HEK293T (cell line): ENCODE results near the gene FOXA3.
"Not testable (repeated sequence)": the region's sequence is repeated elsewhere in the genome, so short reads cannot be mapped to it uniquely, and the experiment has no call there.

ENCODE experiments used
- CTCF ChIA-PET: fragments of 350-600 bp; formaldehyde crosslinking; extraction: SDS; loops from one replicate; lab custom pipeline; 2021; ENCODE audit warnings: antibody characterized with exemption, inconsistent platforms; lab: Yijun Ruan, JAX
- POLR2A ChIA-PET: fragments of 350-600 bp; formaldehyde crosslinking; extraction: SDS; loops from one replicate; lab custom pipeline; 2020; ENCODE audit warnings: antibody characterized with exemption, inconsistent platforms; lab: Yijun Ruan, JAX
- DNase-seq: peaks from one replicate; pipeline ENCODE4 v3.0.0; 2012; ENCODE audit warnings: mixed read lengths; ENCODE audit errors: extremely low spot score
- ARNT ChIP-seq: fragments of 450-650 bp; IDR thresholded peaks from 2 replicates; pipeline ENCODE4 v1.6.1; 2017; ENCODE audit warnings: mild to moderate bottlenecking
- BHLHE40 ChIP-seq: fragments of 450-650 bp; IDR thresholded peaks from 2 replicates; pipeline ENCODE4 v1.6.1; 2016; ENCODE audit warnings: mild to moderate bottlenecking, moderate library complexity, borderline replicate concordance
- CTBP1 ChIP-seq: fragments of 450-650 bp; IDR thresholded peaks from 2 replicates; pipeline ENCODE4 v1.6.1; 2016; ENCODE audit warnings: borderline replicate concordance
- ELF4 ChIP-seq: fragments of 450-650 bp; IDR thresholded peaks from 2 replicates; pipeline ENCODE4 v1.6.1; 2017; ENCODE audit warnings: antibody characterized with exemption
- FOXA1 ChIP-seq: fragments of 450-650 bp; IDR thresholded peaks from 2 replicates; pipeline ENCODE4 v1.6.1; 2016; ENCODE audit warnings: mild to moderate bottlenecking
- FOXK2 ChIP-seq: fragments of 450-650 bp; IDR thresholded peaks from 2 replicates; pipeline ENCODE4 v1.6.1; 2016; ENCODE audit warnings: mild to moderate bottlenecking
- FOXM1 ChIP-seq: fragments of 450-650 bp; IDR thresholded peaks from 2 replicates; pipeline ENCODE4 v1.6.1; 2017; ENCODE audit warnings: mild to moderate bottlenecking, borderline replicate concordance
- HDGF ChIP-seq: fragments of 450-650 bp; IDR thresholded peaks from 2 replicates; pipeline ENCODE4 v1.6.1; 2017; ENCODE audit warnings: antibody characterized with exemption, borderline replicate concordance
- L3MBTL2 ChIP-seq: fragments of 450-650 bp; conservative IDR thresholded peaks from 2 replicates; pipeline ENCODE4 v1.6.1; 2016; ENCODE audit warnings: mild to moderate bottlenecking
- LEF1 ChIP-seq: fragments of 450-650 bp; IDR thresholded peaks from 2 replicates; pipeline ENCODE4 v1.6.1; 2017; ENCODE audit warnings: mild to moderate bottlenecking, borderline replicate concordance
- NFRKB ChIP-seq: fragments of 450-650 bp; IDR thresholded peaks from 2 replicates; pipeline ENCODE4 v1.6.1; 2016; ENCODE audit warnings: mild to moderate bottlenecking, moderate library complexity
- PKNOX1 ChIP-seq: fragments of 450-650 bp; IDR thresholded peaks from 2 replicates; pipeline ENCODE4 v1.6.1; 2016
- SP1 ChIP-seq: fragments of 450-650 bp; IDR thresholded peaks from 2 replicates; pipeline ENCODE4 v1.6.1; 2017
- SUZ12 ChIP-seq: fragments of 450-650 bp; IDR thresholded peaks from 2 replicates; pipeline ENCODE4 v1.6.1; 2016; ENCODE audit warnings: mild to moderate bottlenecking
- TARDBP ChIP-seq: fragments of 450-650 bp; IDR thresholded peaks from 2 replicates; pipeline ENCODE4 v1.6.1; 2016
- ZNF384 ChIP-seq: fragments of 450-650 bp; IDR thresholded peaks from 2 replicates; pipeline ENCODE4 v1.6.1; 2016

Gene FOXA3

GRCh38 chr19:45895519-45895972 is 31.4 kb downstream of the FOXA3 start:
- no peak for DNase-seq
- ChIA-PET CTCF (no interaction called here), POLR2A (no interaction called here)
- TF ChIP-seq SUZ12: no peak
- no peak for TF ChIP-seq ELF4
- no peak for TF ChIP-seq NFRKB
- no peak for TF ChIP-seq TARDBP
- TF ChIP-seq SP1: no peak
- no peak for TF ChIP-seq FOXK2
- TF ChIP-seq BHLHE40: no peak
- TF ChIP-seq FOXM1: no peak

GRCh38 chr19:45895983-45896599 is 32.0 kb downstream of the FOXA3 start:
- POLR2A ChIA-PET, CTCF ChIA-PET, DNase-seq: not testable (repeated sequence)

DNA sequence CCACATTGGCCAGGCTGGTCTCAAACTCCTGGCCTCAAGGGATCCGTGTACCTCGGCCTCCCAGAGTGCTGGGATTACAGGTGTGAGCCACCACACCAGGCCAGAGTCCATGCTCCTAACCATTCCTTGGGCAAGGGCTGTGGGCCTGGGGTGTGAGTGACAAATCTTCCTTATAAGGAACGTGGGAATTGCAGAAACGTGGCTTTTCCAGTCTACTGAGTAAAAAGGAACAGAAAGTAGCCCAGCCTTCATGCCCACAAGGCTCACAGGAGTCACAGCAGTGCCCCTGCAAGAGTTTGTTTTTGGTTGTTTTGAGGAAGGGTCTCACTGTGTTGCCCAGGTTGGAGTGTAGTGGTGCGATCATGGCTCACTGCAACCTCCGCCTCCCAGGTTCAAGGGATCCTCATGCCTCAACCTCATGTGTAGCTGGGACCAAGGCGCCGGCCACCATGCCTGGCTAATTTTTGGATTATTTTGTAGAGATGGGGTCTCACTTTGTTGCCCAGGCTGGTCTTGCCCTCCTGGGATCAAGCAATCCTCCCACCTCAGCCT is 33.2 kb downstream of the FOXA3 start:
- ChIA-PET POLR2A (no interaction called here), CTCF (no interaction called here)
- TF ChIP-seq L3MBTL2: no peak
- TF ChIP-seq CTBP1: no peak
- no peak for TF ChIP-seq ZNF384
- no peak for TF ChIP-seq PKNOX1
- TF ChIP-seq FOXM1: no peak
- TF ChIP-seq FOXA1: no peak
- TF ChIP-seq ELF4: no peak
- TF ChIP-seq SUZ12: no peak
- TF ChIP-seq NFRKB: no peak
- TF ChIP-seq SP1: no peak
- no peak for TF ChIP-seq LEF1
- no peak for TF ChIP-seq TARDBP
- no peak for TF ChIP-seq FOXK2
- TF ChIP-seq ARNT: no peak
- no peak for DNase-seq

DNA sequence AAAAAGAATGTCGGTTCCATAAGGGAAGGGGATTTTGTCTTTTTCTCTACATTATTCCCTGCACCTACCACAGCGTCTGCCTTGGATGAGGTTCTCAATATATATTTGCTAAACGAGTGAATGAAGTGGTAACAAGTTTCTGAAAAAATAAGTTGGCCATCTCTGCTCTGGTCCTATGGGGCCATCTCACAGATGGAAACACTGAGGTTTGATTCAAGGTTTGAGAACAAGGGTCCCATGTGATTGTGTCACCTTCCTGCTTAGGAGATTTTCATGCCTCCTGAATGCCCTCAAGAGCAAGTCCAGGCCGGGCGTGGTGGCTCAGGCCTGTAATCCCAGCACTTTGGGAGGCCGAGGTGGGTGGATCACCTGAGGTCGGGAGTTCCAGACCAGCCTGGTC is 35.1 kb downstream of the FOXA3 start:
- DNase-seq: no peak
- ChIA-PET CTCF (no interaction called here), POLR2A (no interaction called here)
- TF ChIP-seq FOXM1 (no peak), FOXK2 (no peak), NFRKB (no peak), ZNF384 (no peak), SUZ12 (no peak), PKNOX1 (no peak)

- DNase-seq: no peak
- ChIA-PET POLR2A (interaction anchor here (1.3 kb wide), 1 partner anchor 28 kb away, joined by 4 read pairs; no protein-coding TSS in a partner anchor), CTCF (interaction anchor here (0.5 kb wide), 1 partner anchor 106 kb away, joined by 3 read pairs; no protein-coding TSS in a partner anchor)
- TF ChIP-seq ARNT (no peak), SUZ12 (no peak), LEF1 (no peak), ZNF384 (no peak), HDGF (no peak), FOXA1 (no peak), ELF4 (no peak), TARDBP (no peak), FOXM1 (no peak), SP1 (no peak), NFRKB (no peak), PKNOX1 (no peak), L3MBTL2 (no peak), BHLHE40 (no peak), FOXK2 (no peak), CTBP1 (no peak)
These were observed 35.9 kb downstream of the FOXA3 start for GRCh38 chr19:45899919-45900589.

DNA sequence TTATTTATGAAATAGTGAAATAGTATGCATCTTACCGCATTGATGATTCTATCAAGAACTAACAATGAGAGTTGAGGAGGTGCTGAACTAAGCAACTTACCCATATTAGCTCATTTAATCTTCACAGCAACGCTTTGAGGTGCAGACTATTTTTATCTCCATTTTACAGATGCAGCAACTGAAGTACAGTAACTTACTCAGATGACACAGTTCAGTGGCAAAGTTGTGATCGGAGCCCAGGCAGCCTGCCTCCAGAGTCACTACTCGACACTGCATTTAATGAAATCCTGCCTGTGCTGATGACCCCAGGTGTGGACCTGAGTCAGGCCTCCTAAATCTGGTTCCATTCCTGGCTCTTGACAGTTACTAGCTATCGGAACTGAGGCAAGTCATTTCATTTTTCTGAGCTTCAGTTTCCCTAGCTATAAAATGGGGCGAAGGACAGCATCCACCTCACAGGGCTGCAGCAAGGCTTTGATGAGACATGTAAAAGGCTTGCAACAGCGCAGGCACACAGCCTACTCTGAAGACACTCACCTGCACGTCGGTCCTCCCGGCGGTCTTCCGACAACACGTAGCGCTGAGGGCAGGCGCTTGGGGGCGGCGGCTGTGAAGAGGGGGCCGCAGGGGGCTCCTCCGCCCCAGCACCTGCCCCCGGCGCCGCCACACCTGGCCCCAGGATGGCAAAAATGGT is 36.8 kb downstream of the FOXA3 start:
- ChIA-PET POLR2A (interaction anchor here (1.3 to 3.6 kb wide), 2 partner anchors 15 to 27 kb away, joined by 4 to 34 read pairs; partner anchors contain the start of gene IRF2BP1), CTCF (no interaction called here)
- DNase-seq: no peak
- TF ChIP-seq SP1 (no peak), FOXM1 (no peak), ELF4 (no peak), LEF1 (no peak), ARNT (no peak), CTBP1 (no peak), L3MBTL2 (no peak), SUZ12 (no peak), TARDBP (no peak), FOXA1 (no peak), BHLHE40 (no peak), FOXK2 (no peak), PKNOX1 (no peak), NFRKB (no peak), HDGF (no peak), ZNF384 (no peak)
